GM18951 (cell line): Measurements from ENCODE around the gene SH2D4B.

ENCODE experiments used
- POLR2A ChIP-seq: IDR thresholded peaks from 4 replicates; pipeline ENCODE4 v1.6.1; 2011; ENCODE audit warnings: mild to moderate bottlenecking; ENCODE audit not compliant: insufficient read length, insufficient read depth; ENCODE audit errors: extremely low read depth
- in situ Hi-C: fragments of 300-500 bp; cut with MboI; formaldehyde crosslinking; loops from one replicate; pipeline ENCODE4 v1.12.0; 2022; ENCODE audit warnings: low sequenced_read_pairs, mixed read lengths, inconsistent platforms; ENCODE audit not compliant: unreplicated experiment

Gene SH2D4B

DNA sequence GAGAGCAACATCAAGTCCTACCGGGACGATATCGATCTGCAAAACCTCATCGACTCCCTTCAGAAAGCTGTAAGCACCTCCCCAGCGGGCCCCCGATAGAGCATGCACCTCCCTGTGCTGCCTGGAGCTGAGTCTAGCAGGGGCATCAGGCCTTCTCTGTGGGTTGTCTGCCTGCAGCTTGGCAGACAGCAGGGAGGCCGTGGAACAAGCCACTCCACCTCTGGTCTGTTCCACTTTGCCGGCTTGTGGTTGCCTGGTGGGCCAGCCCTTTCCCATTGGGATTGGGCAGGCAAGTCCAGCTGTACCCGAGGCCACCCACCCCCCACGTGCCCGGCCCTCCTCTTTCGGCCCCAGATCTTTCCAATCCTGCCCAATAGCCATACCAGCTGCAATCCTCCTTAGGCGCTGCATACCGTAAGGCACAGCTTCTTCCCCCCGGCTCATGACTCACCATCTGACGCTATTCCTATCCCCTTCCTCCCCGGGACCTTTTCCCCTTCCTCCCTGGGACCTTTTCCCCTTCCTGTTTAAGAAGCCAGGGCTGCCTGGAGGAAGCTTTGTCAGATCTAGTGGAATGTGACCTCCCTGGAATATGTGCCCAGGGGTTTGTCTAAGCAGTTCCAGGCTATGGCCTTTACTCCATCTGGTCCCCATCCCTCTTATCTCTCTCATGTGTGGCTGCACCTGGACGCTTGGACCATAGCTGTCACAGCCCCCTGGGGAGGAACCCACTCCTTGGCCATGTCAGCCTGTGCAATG, 28.1 kb upstream of the SH2D4B start:
- TF ChIP-seq POLR2A: no peak
- in situ Hi-C loops: loop anchor here (25.0 kb wide), 1 partner anchor 122 kb away; no protein-coding TSS in a partner anchor

DNA sequence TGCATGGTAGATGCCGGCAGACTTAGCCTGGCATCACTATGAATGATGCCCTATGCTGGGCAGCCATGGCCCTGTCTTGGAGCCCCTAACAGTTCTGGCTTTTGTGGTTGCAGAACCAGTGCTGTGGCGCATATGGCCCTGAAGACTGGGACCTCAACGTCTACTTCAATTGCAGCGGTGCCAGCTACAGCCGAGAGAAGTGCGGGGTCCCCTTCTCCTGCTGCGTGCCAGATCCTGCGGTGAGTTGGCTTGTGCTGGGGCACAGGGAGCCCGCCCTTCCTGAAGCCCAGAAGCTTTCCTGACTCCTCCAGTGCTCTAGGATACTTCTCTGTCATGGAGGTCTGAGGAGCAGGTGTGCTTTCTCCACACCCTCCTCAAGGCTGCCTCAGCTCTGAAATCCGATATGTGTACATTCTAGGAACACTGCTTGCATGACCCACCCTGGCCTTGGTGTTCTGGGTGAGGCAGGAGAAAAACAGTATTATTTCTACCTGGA, 25.6 kb upstream of the SH2D4B start:
- in situ Hi-C loops: loop anchor here (25.0 kb wide), 1 partner anchor 125 kb away; no protein-coding TSS in a partner anchor
- TF ChIP-seq POLR2A: no peak

DNA sequence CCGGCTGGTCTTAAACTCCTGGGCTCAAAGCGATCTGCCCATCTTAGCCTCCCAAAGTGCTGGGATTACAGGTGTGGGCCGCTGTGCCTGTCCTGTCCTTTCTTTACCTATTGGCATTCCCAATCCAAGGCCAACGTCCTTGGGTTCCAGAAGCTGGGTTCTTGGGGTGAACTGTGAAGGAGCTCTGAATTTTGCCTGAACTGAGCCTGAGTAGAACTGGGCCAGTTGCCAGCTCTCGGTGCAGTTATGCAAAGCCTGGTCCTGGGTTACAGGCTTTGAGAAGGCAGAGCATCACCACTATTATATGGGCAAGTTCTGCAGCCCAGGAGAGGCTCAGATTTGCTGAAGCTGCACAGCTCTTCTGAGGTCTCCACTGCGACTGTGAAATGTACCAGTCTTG, 24.6 kb upstream of the SH2D4B start:
- in situ Hi-C loops: loop anchor here (25.0 kb wide), 1 partner anchor 126 kb away; no protein-coding TSS in a partner anchor
- TF ChIP-seq POLR2A: no peak

DNA sequence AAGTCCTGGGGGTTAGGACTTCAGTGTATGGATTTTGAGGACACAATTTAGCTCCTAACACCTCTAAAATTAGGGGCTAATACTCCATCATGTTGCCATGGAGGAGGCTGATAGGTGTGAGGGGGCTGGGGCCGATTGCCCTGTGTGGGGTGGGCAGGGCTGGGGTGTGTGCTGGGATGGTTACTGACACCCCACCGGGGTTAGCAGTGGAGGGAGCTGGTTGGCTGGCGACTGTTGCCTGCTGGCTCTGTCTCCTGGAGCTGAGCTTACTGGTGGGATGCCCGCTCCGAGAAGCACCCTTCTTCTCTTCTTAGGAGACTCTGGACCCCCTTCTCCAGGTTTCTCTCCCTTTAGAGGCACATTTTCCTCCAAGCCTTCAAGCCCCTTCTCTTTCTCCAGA, 22.2 kb upstream of the SH2D4B start:
- in situ Hi-C loops: loop anchor here (25.0 kb wide), 1 partner anchor 128 kb away; no protein-coding TSS in a partner anchor

DNA sequence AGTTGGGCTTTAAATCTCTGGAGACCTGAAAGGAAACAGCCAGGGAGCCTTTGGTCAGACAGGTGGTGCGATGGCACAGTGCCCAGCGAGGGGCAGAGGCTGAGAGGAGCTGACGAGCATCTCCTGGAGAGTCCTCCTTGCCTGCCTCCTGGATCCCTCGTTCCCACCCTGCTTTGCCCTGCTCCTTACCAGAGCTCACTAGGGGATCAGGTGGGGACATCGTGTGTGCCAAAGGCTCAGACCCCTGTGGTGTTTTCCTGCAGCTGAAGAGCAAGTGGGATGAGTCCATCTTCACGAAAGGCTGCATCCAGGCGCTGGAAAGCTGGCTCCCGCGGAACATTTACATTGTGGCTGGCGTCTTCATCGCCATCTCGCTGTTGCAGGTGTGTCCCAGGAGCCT, 21.8 kb upstream of the SH2D4B start:
- TF ChIP-seq POLR2A: no peak
- in situ Hi-C loops: loop anchor here (25.0 kb wide), 1 partner anchor 129 kb away; no protein-coding TSS in a partner anchor

More for the DNA sequence above, 22.2 kb upstream of the SH2D4B start:
- TF ChIP-seq POLR2A: no peak

DNA sequence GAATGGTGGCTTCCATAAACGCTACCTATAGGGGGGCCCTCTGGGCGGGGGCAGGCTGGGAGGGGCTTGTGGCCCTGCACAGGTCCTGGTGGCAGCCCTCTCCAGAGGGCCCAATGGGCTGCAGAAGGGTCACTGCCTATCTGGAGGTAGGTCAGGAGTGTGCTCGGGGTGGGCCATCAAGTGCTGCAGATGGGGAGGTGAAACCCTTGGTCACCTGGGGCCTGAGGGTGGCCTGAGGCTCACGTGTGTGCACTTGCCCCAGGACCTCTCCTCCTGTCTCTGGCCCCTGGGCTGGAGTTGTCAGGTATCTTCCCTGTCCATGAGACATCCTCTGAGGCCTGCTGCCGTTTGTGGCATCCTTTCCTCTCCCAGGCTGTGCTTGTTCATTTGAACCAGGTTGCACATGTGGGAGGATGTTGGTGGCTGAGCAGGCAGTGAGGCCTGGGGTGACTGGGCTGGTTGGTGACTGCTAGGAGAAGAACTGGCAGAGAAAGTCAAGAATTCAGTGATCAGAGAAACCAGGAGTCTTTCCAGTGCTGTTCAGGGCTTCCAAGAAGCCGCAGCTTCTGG, 21.1 kb upstream of the SH2D4B start:
- in situ Hi-C loops: loop anchor here (25.0 kb wide), 1 partner anchor 129 kb away; no protein-coding TSS in a partner anchor
- TF ChIP-seq POLR2A: no peak

DNA sequence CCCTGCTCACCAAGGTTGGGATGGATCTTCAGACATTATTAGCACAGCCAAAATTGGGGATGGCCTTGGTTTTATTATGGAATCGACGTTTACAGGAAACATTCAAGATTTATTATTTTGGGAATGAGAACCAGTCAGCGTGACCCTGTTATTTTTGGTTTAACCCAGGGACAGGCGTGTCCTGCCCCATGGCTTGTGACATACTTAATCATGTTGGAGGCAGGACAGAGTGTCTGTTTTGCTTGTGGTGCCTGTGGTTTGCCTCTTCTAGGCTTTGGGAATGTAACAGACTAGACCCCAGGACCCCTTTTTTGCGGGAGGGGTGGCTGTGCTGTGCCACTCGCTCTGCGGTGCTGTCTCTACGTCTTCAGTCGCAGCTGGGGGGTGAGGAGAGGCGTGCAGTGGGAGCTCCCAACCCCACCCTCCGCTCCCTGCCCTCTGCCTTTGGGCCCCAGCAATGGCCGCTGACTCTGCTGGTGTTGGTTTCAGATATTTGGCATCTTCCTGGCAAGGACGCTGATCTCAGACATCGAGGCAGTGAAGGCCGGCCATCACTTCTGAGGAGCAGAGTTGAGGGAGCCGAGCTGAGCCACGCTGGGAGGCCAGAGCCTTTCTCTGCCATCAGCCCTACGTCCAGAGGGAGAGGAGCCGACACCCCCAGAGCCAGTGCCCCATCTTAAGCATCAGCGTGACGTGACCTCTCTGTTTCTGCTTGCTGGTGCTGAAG, 20.1 kb upstream of the SH2D4B start:
- TF ChIP-seq POLR2A: no peak
- in situ Hi-C loops: loop anchor here (25.0 kb wide), 1 partner anchor 130 kb away; no protein-coding TSS in a partner anchor

DNA sequence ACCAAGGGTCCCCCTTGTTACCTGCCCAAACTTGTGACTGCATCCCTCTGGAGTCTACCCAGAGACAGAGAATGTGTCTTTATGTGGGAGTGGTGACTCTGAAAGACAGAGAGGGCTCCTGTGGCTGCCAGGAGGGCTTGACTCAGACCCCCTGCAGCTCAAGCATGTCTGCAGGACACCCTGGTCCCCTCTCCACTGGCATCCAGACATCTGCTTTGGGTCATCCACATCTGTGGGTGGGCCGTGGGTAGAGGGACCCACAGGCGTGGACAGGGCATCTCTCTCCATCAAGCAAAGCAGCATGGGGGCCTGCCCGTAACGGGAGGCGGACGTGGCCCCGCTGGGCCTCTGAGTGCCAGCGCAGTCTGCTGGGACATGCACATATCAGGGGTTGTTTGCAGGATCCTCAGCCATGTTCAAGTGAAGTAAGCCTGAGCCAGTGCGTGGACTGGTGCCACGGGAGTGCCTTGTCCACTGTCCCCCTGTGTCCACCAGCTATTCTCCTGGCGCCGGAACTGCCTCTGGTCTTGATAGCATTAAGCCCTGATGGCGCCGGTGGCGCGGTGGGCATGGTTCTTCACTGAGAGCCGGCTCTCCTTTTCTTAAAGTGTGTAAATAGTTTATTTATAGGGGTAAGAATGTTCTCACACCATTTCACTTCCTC, 19.4 kb upstream of the SH2D4B start:
- in situ Hi-C loops: loop anchor here (25.0 kb wide), 1 partner anchor 131 kb away; no protein-coding TSS in a partner anchor
- TF ChIP-seq POLR2A: no peak

DNA sequence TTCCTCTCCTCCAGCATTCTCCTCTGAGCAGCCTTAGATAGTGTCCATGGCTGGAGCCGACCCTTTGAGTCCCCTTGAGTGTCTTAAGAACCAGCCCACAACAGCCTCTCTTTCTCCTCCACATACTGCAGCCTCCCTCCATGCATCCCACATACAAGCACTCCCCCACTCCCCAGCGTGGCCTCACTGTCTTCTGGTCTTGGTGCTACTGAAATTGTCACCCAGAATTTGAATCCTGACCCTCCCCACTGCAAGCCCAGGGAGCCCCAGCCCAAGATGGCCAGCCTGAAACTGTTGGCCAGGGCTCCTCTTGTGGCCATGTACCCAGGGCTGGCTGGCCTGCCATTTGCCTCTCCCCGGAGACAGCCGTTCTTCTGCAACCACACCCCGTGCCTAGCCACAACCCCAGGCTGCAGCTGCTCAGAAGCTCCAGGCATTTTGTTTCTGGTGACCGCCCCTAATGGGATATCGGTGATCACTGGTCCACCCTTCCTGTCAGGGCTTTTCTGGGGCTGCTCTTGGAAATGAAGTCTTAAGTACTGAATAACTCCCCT, 18.8 kb upstream of the SH2D4B start:
- in situ Hi-C loops: loop anchor here (25.0 kb wide), 1 partner anchor 132 kb away; no protein-coding TSS in a partner anchor
- no peak for TF ChIP-seq POLR2A

DNA sequence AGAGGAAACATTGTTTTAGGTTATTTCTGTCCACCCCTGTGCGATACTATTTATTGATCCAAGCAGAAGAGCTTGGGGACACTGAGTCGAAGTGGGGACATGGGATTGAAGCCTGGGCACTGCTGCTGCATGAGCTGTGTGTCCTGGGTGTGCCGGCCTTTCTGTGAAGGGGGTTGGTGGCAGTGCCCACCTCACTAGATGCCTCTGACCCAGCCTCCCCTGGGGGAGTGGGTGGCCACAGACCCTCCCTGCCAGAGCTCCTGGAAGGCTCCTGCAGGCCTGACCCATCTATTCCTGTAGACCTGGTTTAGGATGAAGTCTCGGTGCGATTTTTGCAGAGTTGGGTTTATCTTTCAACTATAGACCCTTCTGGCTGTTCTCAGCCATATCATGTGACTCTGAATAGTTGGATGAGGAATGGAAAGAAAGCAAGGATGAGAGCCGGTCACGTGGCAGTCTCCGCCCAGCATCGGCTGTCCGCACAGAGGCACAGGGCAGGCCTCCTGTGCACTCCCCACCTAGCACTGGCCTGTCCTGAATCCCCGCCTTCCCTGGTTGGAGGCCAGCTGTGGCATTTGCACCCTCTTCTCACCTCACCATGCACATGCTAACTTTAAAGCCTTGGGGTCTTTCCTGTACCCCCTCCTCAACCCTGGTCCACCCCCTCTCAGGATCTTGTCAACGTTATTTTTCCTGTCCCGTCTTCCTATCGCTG, 17.6 kb upstream of the SH2D4B start:
- no peak for TF ChIP-seq POLR2A
- in situ Hi-C loops: loop anchor here (25.0 kb wide), 1 partner anchor 133 kb away; no protein-coding TSS in a partner anchor

DNA sequence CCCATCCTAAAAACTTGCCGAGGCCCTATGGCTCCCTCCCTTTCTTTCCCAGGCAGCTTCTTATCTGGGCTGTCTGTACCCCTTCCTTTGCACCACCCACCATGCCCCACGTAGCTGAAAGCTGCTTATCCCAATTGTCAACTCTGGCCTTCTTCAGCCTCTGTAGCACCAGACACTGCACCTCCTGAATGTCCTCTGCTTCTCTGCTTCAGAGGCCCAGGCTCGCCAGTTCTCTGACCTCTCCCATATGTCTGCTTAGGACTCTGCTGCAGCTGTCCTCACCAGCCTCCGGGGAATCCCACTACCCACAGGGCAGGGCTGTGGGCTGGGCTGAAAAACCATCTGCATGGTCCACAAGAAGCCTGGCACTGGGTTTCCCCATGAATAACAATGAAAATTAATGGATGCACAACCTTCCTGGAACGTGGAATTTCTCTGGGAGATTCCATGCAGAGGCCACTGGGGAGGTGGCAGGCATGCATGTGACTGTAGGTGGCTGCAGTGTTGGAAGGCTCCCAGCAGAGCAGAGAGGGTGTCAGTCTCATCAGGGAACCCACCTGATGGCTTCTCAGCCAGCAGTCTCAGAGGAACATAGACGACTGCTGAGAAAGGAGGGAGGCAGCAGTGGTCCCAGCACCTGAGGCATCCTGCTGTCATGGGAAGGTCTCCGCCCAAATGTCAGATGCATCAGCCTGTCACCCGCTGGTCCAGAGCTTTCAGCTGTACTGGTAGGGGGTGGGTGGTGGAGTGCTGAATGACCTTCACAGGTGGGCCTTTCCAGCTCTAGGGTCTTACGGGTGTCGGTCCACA, 16.8 kb upstream of the SH2D4B start:
- no peak for TF ChIP-seq POLR2A
- in situ Hi-C loops: loop anchor here (25.0 kb wide), 1 partner anchor 134 kb away; no protein-coding TSS in a partner anchor
